ENCODE measurements around the gene PLXND1. TPM values are rescaled to one million over a fixed set of nuclear protein-coding genes. Genes with fewer than 3 reads are reported as not detected.

Gene PLXND1
- total RNA-seq, 1 donor from 2014 or later = 56.9 TPM

- Mint-ChIP-seq H3K36me3 (no peaks in the 10 kb centered on the region), H3K9me3 (no peaks in the 10 kb centered on the region), H3K4me3 (no peak overlapping the region), H3K27me3 (no peaks in the 10 kb centered on the region), H3K4me1 (ENCODE audit: unreplicated experiment) (peaks cover 5% of the 10 kb centered on the region), H3K27ac (no peak overlapping the region)
- DNase-seq (ENCODE audit: extremely low spot score, unreplicated experiment) = no peak
- no peak for TF ChIP-seq CTCF (conservative IDR thresholded peaks at IDR 0.05)
Observed at GRCh38 chr3:129572603-129573002, 33.9 kb downstream of the PLXND1 start.

GRCh38 chr3:129571605-129572547, 34.6 kb downstream of the PLXND1 start:
- Mint-ChIP-seq H3K4me1 (ENCODE audit: unreplicated experiment) (peaks cover 5% of the 10 kb centered on the region), H3K27me3 (no peaks in the 10 kb centered on the region), H3K36me3 (no peaks in the 10 kb centered on the region), H3K9me3 (no peaks in the 10 kb centered on the region), H3K27ac (no peak overlapping the region), H3K4me3 (no peak overlapping the region)
- TF ChIP-seq CTCF (conservative IDR thresholded peaks at IDR 0.05) = no peak
- no peak for DNase-seq (ENCODE audit: extremely low spot score, unreplicated experiment)

GRCh38 chr3:129569856-129570255, 36.6 kb downstream of the PLXND1 start:
- no peaks in the 10 kb centered on the region for H3K9me3 Mint-ChIP-seq
- no peak overlapping the region for H3K27ac Mint-ChIP-seq
- H3K4me1 Mint-ChIP-seq (ENCODE audit: unreplicated experiment) = no peaks in the 10 kb centered on the region
- H3K36me3 Mint-ChIP-seq = no peaks in the 10 kb centered on the region
- TF ChIP-seq CTCF (conservative IDR thresholded peaks at IDR 0.05) = no peak
- H3K27me3 Mint-ChIP-seq = no peaks in the 10 kb centered on the region
- no peak for DNase-seq (ENCODE audit: extremely low spot score, unreplicated experiment)
- no peak overlapping the region for H3K4me3 Mint-ChIP-seq

GRCh38 chr3:129567939-129568338, 38.5 kb downstream of the PLXND1 start:
- Mint-ChIP-seq H3K4me3 (no peak overlapping the region), H3K4me1 (ENCODE audit: unreplicated experiment) (no peaks in the 10 kb centered on the region), H3K9me3 (no peaks in the 10 kb centered on the region), H3K27ac (peak overlapping the region; percentile 26), H3K27me3 (no peaks in the 10 kb centered on the region), H3K36me3 (no peaks in the 10 kb centered on the region)
- no peak for TF ChIP-seq CTCF (conservative IDR thresholded peaks at IDR 0.05)
- DNase-seq (ENCODE audit: extremely low spot score, unreplicated experiment) = no peak

GRCh38 chr3:129567176-129567705, 39.2 kb downstream of the PLXND1 start:
- Mint-ChIP-seq H3K4me3 (no peak overlapping the region), H3K9me3 (no peaks in the 10 kb centered on the region), H3K27me3 (no peaks in the 10 kb centered on the region), H3K36me3 (no peaks in the 10 kb centered on the region), H3K27ac (no peak overlapping the region), H3K4me1 (ENCODE audit: unreplicated experiment) (no peaks in the 10 kb centered on the region)
- DNase-seq (ENCODE audit: extremely low spot score, unreplicated experiment) = no peak
- TF ChIP-seq CTCF (conservative IDR thresholded peaks at IDR 0.05) = no peak
